GM12872 (cell line): ENCODE results near the gene TBC1D22A.

Experiments
- TF ChIP-seq, protein P1 (sequence below): IDR thresholded peaks from 3 replicates; pipeline ENCODE4 v1.5.1; 2011; ENCODE audit warnings: low read depth, mild to moderate bottlenecking, low read length, moderate library complexity; ENCODE audit not compliant: insufficient read depth

TBC1D22A gene

DNA sequence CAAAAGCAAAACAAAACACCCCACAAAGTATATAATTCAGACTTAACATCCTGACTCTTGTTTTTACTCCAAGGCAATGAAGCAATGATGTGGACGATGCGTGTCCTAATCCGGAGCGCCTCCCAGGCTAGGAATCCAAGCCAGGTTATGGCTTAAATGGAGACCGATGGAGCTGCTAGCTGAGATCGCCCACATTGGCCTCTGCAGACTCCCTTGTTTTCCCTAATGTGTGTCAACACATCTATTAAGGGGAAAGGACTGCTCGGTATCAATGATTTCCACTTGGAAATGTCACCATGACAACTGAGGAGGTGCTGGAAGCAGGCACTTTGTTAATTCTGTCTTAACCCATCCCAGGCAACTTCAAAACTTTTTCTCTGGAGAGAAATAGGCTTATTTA, 311.7 kb downstream of the TBC1D22A start:
- TF ChIP-seq, protein P1, sequence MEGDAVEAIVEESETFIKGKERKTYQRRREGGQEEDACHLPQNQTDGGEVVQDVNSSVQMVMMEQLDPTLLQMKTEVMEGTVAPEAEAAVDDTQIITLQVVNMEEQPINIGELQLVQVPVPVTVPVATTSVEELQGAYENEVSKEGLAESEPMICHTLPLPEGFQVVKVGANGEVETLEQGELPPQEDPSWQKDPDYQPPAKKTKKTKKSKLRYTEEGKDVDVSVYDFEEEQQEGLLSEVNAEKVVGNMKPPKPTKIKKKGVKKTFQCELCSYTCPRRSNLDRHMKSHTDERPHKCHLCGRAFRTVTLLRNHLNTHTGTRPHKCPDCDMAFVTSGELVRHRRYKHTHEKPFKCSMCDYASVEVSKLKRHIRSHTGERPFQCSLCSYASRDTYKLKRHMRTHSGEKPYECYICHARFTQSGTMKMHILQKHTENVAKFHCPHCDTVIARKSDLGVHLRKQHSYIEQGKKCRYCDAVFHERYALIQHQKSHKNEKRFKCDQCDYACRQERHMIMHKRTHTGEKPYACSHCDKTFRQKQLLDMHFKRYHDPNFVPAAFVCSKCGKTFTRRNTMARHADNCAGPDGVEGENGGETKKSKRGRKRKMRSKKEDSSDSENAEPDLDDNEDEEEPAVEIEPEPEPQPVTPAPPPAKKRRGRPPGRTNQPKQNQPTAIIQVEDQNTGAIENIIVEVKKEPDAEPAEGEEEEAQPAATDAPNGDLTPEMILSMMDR, result no peak

DNA sequence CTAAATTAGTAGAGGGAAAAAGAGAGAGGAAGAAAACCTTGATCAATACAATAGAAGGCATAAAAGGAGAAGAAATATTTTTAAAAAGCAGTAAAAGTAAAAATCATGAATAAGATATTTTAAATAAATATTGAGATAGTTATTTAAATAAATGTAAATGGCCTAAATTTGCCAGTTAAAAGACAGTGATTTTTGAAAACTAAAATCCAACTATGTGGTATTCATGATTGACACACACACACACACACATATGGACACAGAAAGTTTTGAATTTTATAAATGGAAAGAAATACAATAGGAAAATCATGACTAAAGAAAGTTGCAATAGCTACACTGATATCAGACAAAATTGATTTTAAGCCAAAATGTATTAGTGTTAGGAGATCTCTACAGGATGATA, 313.1 kb downstream of the TBC1D22A start:
- TF ChIP-seq, protein P1, result no peak

DNA sequence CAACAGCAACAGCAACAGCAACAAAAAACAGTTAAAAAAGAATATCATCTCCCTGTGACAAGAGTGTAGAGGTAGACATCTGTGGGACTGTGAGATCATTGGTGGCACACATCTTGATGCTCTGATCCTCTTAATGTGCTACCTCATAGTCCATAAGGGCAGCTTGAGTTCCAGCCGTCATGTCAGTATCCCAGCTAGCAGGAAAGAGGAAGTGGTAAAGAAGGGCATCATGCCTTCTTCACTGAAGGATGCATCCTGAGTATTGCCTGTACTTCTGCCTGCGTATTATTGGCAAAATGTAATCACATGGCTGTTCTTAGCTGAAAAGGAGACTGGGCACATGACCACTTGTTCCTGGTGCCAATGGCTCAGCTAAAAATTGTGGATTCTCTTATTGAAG, 314.3 kb downstream of the TBC1D22A start:
- TF ChIP-seq, protein P1, result no peak

DNA sequence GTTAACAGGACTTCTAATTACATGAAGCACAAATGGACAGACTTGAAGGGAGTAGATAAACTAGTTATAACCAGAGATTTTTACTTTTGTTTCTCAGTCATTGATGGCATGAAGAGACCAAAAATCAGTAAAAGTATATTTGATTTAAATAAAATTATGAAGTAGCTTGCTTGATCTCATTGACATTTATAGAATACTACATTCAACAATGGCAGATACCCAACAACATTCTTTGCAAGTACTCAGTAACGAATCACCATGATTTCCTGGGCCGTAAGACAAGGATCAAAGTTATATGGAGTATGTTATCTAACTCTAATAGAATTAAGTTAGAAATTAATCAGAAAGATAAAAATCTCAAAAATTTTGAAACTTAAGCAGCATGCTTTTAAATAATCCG, 317.6 kb downstream of the TBC1D22A start:
- TF ChIP-seq, protein P1, result no peak

DNA sequence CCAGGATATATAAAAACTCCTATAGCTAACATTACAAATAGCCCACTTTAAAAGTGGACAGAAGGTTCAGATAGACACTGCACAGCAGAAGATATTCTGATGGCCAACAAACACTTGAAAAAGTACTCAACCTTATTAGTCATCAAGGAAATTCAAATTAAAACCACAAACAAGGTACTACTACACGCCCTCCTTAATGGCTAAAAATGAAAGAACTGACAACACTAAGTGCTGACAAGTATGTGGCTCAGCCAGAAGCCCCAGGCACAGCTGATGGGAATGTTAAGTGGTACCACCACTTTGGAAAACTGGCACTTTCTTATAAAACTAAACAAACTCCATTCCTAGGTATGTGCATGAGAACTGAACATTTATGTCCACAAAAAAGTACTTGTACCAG, 320.1 kb downstream of the TBC1D22A start:
- TF ChIP-seq, protein P1, result no peak

DNA sequence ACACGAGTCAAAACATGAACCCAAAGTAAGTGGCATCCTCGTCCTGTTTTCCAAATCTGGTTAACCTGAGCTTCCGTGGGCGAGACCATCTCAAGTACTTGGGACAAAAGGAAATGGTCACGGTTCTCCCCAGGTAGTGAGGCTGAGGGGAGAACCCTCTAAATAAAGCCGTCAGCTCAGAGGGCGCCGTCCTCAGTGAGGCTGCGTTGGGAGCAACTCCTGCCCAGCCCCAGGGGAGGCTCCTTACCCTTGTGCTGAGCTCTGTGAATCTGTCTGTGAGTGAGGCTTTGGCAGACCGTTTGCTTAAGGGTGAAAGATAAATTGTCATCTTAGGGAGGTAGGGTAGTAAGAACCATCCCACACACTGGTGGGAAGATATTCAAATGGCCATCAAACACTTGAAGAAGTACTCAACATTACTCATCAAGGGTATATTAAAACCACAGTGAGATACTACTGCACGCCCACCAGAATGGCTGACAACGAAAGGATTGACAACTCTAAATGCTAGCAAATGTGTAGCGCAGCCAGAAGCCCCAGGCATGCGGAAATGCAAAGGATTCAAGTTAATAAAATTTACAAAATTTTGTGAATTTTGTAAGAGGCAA, 321.0 kb downstream of the TBC1D22A start:
- TF ChIP-seq, protein P1, result no peak

DNA sequence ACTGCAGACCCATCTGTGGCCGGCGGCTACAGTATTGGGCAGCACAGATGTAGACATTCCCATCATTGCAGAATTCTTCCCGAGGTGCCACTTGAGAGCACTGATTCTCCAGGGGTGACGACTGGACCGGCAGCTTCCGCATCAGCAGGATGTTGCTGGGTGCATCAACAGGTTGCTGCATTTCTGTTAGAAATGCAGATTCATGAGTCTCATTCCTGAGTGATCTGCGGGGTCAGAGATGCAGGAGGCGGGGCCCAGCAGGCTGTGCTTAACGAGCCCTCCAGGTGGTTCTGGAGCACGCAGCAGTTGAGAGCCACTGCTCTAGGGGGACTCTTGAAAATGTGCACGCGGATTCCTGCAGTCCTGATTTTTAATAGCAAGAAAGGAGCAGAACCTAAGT, 321.8 kb downstream of the TBC1D22A start:
- TF ChIP-seq, protein P1, result no peak
